ENCODE results near the gene AFG3L2.

The AFG3L2 gene

GRCh38 chr18:12345491-12346239 is 31.4 kb downstream of the AFG3L2 start:
- Histone ChIP-seq H3K27me3 (ENCODE audit: control insufficient read depth, insufficient read depth, low read length) (no peaks in the 10 kb centered on the region), H3K36me3 (ENCODE audit: control insufficient read depth, insufficient read depth, low read length) (peaks cover 44% of the 10 kb centered on the region)

GRCh38 chr18:12342661-12343060 is 34.4 kb downstream of the AFG3L2 start:
- no peaks in the 10 kb centered on the region for H3K9me3 ChIP-seq (ENCODE audit: control insufficient read depth, insufficient read depth, low read length)
- no peak overlapping the region for H3K4me3 ChIP-seq (ENCODE audit: low read depth, low read length)
- H3K4me1 ChIP-seq (ENCODE audit: control insufficient read depth, insufficient read depth, low read length): no peaks in the 10 kb centered on the region
- no peak overlapping the region for H3K9ac ChIP-seq (ENCODE audit: low read depth, low read length)
- H3K27me3 ChIP-seq (ENCODE audit: control insufficient read depth, insufficient read depth, low read length): no peaks in the 10 kb centered on the region
- H3K36me3 ChIP-seq (ENCODE audit: control insufficient read depth, insufficient read depth, low read length): peaks cover 32% of the 10 kb centered on the region

More at GRCh38 chr18:12345491-12346239, 31.4 kb downstream of the AFG3L2 start:
- Histone ChIP-seq H3K9ac (ENCODE audit: low read depth, low read length) (no peak overlapping the region), H3K4me1 (ENCODE audit: control insufficient read depth, insufficient read depth, low read length) (no peaks in the 10 kb centered on the region), H3K9me3 (ENCODE audit: control insufficient read depth, insufficient read depth, low read length) (no peaks in the 10 kb centered on the region), H3K4me3 (ENCODE audit: low read depth, low read length) (no peak overlapping the region)

DNA sequence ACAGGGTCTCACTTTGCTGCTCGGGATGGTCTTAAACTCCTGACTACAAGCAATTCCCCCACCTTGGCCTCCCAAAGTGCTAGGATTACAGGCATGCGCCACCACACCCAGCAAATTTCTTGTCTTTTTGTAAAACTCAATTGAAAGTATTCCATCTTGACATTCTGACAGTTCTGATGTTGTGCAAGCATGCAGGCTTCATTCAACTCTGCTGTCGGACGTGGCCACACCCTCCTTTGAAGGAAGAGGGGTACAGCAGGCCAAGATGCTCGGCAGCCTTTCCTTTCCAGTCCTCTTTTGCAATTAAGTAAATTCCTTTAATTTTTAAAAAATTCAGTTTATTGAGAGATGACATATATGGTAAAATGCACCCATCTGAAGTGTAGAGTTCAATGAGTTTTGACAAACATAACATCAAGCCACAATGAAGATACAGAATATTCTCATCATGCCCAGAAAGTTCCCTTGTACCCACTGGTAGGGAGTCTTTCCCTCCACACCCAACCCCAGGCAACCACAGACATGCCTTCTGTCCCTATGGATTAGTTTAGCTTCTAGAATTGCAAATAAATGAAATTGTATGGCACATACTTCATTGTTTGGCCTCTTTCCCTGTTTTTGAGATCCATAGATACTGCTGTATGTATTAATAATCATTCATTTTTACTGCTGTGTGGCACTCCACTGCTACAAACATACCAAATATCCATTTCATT is 35.9 kb downstream of the AFG3L2 start:
- Histone ChIP-seq H3K36me3 (ENCODE audit: control insufficient read depth, insufficient read depth, low read length) (peaks cover 27% of the 10 kb centered on the region), H3K27me3 (ENCODE audit: control insufficient read depth, insufficient read depth, low read length) (no peaks in the 10 kb centered on the region), H3K4me3 (ENCODE audit: low read depth, low read length) (no peak overlapping the region), H3K9ac (ENCODE audit: low read depth, low read length) (no peak overlapping the region), H3K4me1 (ENCODE audit: control insufficient read depth, insufficient read depth, low read length) (peaks cover 10% of the 10 kb centered on the region), H3K9me3 (ENCODE audit: control insufficient read depth, insufficient read depth, low read length) (no peaks in the 10 kb centered on the region)

- no peaks in the 10 kb centered on the region for H3K9me3 ChIP-seq (ENCODE audit: control insufficient read depth, insufficient read depth, low read length)
- H3K4me1 ChIP-seq (ENCODE audit: control insufficient read depth, insufficient read depth, low read length): peaks cover 34% of the 10 kb centered on the region
- H3K36me3 ChIP-seq (ENCODE audit: control insufficient read depth, insufficient read depth, low read length): peaks cover 18% of the 10 kb centered on the region
- H3K4me3 ChIP-seq (ENCODE audit: low read depth, low read length): no peak overlapping the region
- no peaks in the 10 kb centered on the region for H3K27me3 ChIP-seq (ENCODE audit: control insufficient read depth, insufficient read depth, low read length)
- H3K9ac ChIP-seq (ENCODE audit: low read depth, low read length): no peak overlapping the region
Measured at GRCh38 chr18:12338382-12338781, 38.6 kb downstream of the AFG3L2 start.

- peaks cover 34% of the 10 kb centered on the region for H3K4me1 ChIP-seq (ENCODE audit: control insufficient read depth, insufficient read depth, low read length)
Measured at GRCh38 chr18:12336887-12337286, 40.1 kb downstream of the AFG3L2 start.

GRCh38 chr18:12336171-12336613 is 40.8 kb downstream of the AFG3L2 start:
- Histone ChIP-seq H3K4me3 (ENCODE audit: low read depth, low read length) (no peak overlapping the region), H3K27me3 (ENCODE audit: control insufficient read depth, insufficient read depth, low read length) (no peaks in the 10 kb centered on the region), H3K4me1 (ENCODE audit: control insufficient read depth, insufficient read depth, low read length) (peaks cover 34% of the 10 kb centered on the region), H3K36me3 (ENCODE audit: control insufficient read depth, insufficient read depth, low read length) (peaks cover 9% of the 10 kb centered on the region), H3K9me3 (ENCODE audit: control insufficient read depth, insufficient read depth, low read length) (no peaks in the 10 kb centered on the region), H3K9ac (ENCODE audit: low read depth, low read length) (no peak overlapping the region)

More at GRCh38 chr18:12336887-12337286, 40.1 kb downstream of the AFG3L2 start:
- Histone ChIP-seq H3K9ac (ENCODE audit: low read depth, low read length) (no peak overlapping the region), H3K36me3 (ENCODE audit: control insufficient read depth, insufficient read depth, low read length) (peaks cover 10% of the 10 kb centered on the region), H3K4me3 (ENCODE audit: low read depth, low read length) (no peak overlapping the region), H3K27me3 (ENCODE audit: control insufficient read depth, insufficient read depth, low read length) (no peaks in the 10 kb centered on the region), H3K9me3 (ENCODE audit: control insufficient read depth, insufficient read depth, low read length) (no peaks in the 10 kb centered on the region)

DNA sequence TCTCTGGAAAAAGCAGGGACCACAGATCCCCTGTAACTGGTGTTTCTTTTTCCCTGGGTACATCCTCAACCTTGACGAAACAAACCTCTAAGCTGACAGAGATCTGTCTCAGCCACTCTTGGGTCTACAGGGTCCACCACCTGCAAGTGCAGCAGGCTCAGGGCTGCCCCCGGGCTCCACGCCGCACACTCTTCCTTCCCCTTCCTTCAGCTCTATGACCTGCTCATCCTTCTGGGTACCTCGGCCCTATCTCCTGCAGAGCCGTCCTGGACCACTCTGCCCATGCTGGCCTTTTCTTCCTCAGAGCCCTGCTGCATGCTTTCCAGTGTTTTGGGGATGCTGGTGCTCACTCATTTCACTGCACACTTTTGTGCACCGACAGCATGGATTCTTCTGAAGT is 41.5 kb downstream of the AFG3L2 start:
- no peak overlapping the region for H3K9ac ChIP-seq (ENCODE audit: low read depth, low read length)
- H3K27me3 ChIP-seq (ENCODE audit: control insufficient read depth, insufficient read depth, low read length): no peaks in the 10 kb centered on the region
- peak overlapping the region; percentile 10 for H3K4me3 ChIP-seq (ENCODE audit: low read depth, low read length)
- H3K4me1 ChIP-seq (ENCODE audit: control insufficient read depth, insufficient read depth, low read length): peaks cover 34% of the 10 kb centered on the region
- H3K36me3 ChIP-seq (ENCODE audit: control insufficient read depth, insufficient read depth, low read length): peaks cover 9% of the 10 kb centered on the region
- no peaks in the 10 kb centered on the region for H3K9me3 ChIP-seq (ENCODE audit: control insufficient read depth, insufficient read depth, low read length)

GRCh38 chr18:12334863-12335262 is 42.2 kb downstream of the AFG3L2 start:
- Histone ChIP-seq H3K27me3 (ENCODE audit: control insufficient read depth, insufficient read depth, low read length) (no peaks in the 10 kb centered on the region), H3K4me1 (ENCODE audit: control insufficient read depth, insufficient read depth, low read length) (peaks cover 34% of the 10 kb centered on the region), H3K9me3 (ENCODE audit: control insufficient read depth, insufficient read depth, low read length) (no peaks in the 10 kb centered on the region), H3K9ac (ENCODE audit: low read depth, low read length) (no peak overlapping the region), H3K36me3 (ENCODE audit: control insufficient read depth, insufficient read depth, low read length) (peaks cover 9% of the 10 kb centered on the region), H3K4me3 (ENCODE audit: low read depth, low read length) (peak overlapping the region; percentile 10)

DNA sequence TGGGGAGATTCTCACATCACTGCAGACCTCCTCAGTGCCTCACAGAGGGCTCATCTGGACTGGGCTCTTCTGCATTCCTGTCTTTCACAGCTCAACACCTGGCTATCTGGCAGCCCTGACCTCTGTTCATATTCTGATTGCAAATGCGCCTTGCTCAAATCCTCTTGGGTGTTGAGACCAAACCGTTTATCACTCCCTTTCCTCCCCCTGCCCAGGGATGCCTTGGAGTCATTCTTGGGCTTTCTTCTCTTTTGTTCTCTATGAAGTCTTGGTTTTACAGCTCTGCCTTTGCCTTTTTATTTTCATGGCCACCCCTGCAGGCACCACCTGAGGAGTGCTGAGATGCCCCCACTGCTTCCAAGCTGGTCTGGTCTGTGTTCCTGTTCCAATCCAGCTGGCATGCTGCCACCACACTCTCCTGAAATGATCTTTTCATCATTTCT is 42.6 kb downstream of the AFG3L2 start:
- Histone ChIP-seq H3K36me3 (ENCODE audit: control insufficient read depth, insufficient read depth, low read length) (peaks cover 10% of the 10 kb centered on the region), H3K4me1 (ENCODE audit: control insufficient read depth, insufficient read depth, low read length) (peaks cover 34% of the 10 kb centered on the region), H3K27me3 (ENCODE audit: control insufficient read depth, insufficient read depth, low read length) (no peaks in the 10 kb centered on the region), H3K9ac (ENCODE audit: low read depth, low read length) (no peak overlapping the region), H3K9me3 (ENCODE audit: control insufficient read depth, insufficient read depth, low read length) (no peaks in the 10 kb centered on the region), H3K4me3 (ENCODE audit: low read depth, low read length) (no peak overlapping the region)

GRCh38 chr18:12333506-12334290 is 43.3 kb downstream of the AFG3L2 start:
- Histone ChIP-seq H3K9me3 (ENCODE audit: control insufficient read depth, insufficient read depth, low read length) (no peaks in the 10 kb centered on the region), H3K36me3 (ENCODE audit: control insufficient read depth, insufficient read depth, low read length) (peaks cover 15% of the 10 kb centered on the region), H3K4me3 (ENCODE audit: low read depth, low read length) (no peak overlapping the region), H3K27me3 (ENCODE audit: control insufficient read depth, insufficient read depth, low read length) (no peaks in the 10 kb centered on the region), H3K4me1 (ENCODE audit: control insufficient read depth, insufficient read depth, low read length) (peaks cover 34% of the 10 kb centered on the region), H3K9ac (ENCODE audit: low read depth, low read length) (no peak overlapping the region)

GRCh38 chr18:12330766-12331165 is 46.3 kb downstream of the AFG3L2 start:
- Histone ChIP-seq H3K9me3 (ENCODE audit: control insufficient read depth, insufficient read depth, low read length) (no peaks in the 10 kb centered on the region), H3K27me3 (ENCODE audit: control insufficient read depth, insufficient read depth, low read length) (no peaks in the 10 kb centered on the region), H3K9ac (ENCODE audit: low read depth, low read length) (no peak overlapping the region), H3K4me1 (ENCODE audit: control insufficient read depth, insufficient read depth, low read length) (peaks cover 29% of the 10 kb centered on the region), H3K4me3 (ENCODE audit: low read depth, low read length) (no peak overlapping the region), H3K36me3 (ENCODE audit: control insufficient read depth, insufficient read depth, low read length) (peaks cover 36% of the 10 kb centered on the region)
